Body of pancreas (tissue), 4 donors: ENCODE data around the gene LCK. TPM values are rescaled to one million over a fixed set of nuclear protein-coding genes. Genes with fewer than 3 reads are reported as not detected.

Source experiments
- ATAC-seq: fragments of 150-250 bp; one replicate; pipeline ENCODE4 v1.9.1; 2016
- DNase-seq, 4 donors: peaks; one replicate each; pipeline ENCODE4 v3.0.0-alpha.2; 2019
- H3K27ac ChIP-seq, 4 donors: fragments of 200-600 bp; sonication (generic); 1 replicate in 3 of 4; 2 replicates in 1 of 4; pipeline versions ENCODE4 v1.5.1 to v1.6.1; 2016 to 2019; ENCODE audit warnings: mild to moderate bottlenecking in 1 of 4, mixed read lengths in 1 of 4, moderate library complexity in 1 of 4
- H3K27me3 ChIP-seq, 2 donors: fragments of 200-600 bp; sonication (generic); one replicate each; pipeline ENCODE4 v1.6.0; 2016; ENCODE audit warnings: mild to moderate bottlenecking in 1 of 2
- H3K36me3 ChIP-seq, 2 donors: fragments of 200-600 bp; sonication (generic); replicated peaks in 1 of 2; 2 replicates each; pipeline ENCODE4 v1.5.1; 2016; ENCODE audit warnings: low read depth in 2 of 2; ENCODE audit not compliant: insufficient read depth in 1 of 2
- H3K4me1 ChIP-seq: fragments of 200-600 bp; sonication (generic); one replicate; pipeline ENCODE4 v1.6.0; 2016
- H3K4me3 ChIP-seq, 2 donors: fragments of 200-600 bp; sonication (generic); 1 replicate in 1 of 2; 2 replicates in 1 of 2; pipeline ENCODE4 v1.5.1; 2016 to 2019
- H3K9me3 ChIP-seq, 3 donors: fragments of 200-600 bp; sonication (generic); 1 replicate in 2 of 3; 2 replicates in 1 of 3; pipeline ENCODE4 v1.5.1; 2016
- POLR2A ChIP-seq, 3 donors: fragments of 450-650 bp; IDR thresholded peaks; one replicate each; pipeline ENCODE4 v1.6.1; 2016; ENCODE audit warnings: antibody characterized with exemption in 3 of 3, mild to moderate bottlenecking in 2 of 3
- WGBS, 2 donors: methylation state at CpG; one replicate each; pipeline ENCODE4 v1.1.5; 2017; 5-methylcytosine and 5-hydroxymethylcytosine counted together
- intact Hi-C: fragments of 100-400 bp; cut with DNase I; formaldehyde crosslinking; loops from one replicate; pipeline ENCODE4 v1.15.1; 2023
- total RNA-seq, 2 donors: library from RNA; depleted of rRNA; stranded (reverse); fragments of >200 nt; gene quantifications; one replicate each; pipeline ENCODE4 v1.1.0, GENCODE V29; 2016
- TF ChIP-seq, protein P1 (sequence below), 7 experiments: fragments of 450-650 bp in 4 of 7; fragments of 200-600 bp in 3 of 7; sonication (generic) in 3 of 7; IDR thresholded peaks; one replicate each; pipeline ENCODE4 v1.5.1; 2016 to 2019; ENCODE audit warnings: antibody characterized with exemption in 7 of 7

LCK gene
- total RNA-seq, 2 donors from 2014 or later = 1.6 TPM; not detected in 1

DNA sequence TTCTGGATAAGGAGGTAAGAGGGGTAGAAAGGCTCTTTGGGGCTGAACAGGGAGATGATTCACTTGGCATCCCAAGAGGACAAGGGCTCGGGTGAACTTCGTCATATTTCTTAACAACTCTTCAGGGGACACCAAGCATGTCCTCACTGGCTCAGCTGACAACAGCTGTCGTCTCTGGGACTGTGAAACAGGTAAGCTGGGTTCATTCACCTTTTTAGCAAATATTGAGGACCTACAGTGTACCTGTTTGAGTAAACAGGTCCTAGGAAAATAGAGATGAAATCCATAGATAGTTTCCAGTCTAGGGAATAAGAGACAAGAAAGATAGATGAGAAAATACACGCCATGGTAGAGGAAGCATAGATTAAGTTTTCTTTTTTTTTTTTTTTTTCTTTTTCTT lies 26.8 kb upstream of the LCK start:
- Histone ChIP-seq H3K4me3 (no peak overlapping the region), H3K36me3 (peaks cover 9 to 10% of the 10 kb centered on the region in 2 donors), H3K9me3 (no peaks in the 10 kb centered on the region), H3K27ac (no peak overlapping the region), H3K4me1 (peaks cover 27% of the 10 kb centered on the region), H3K27me3 (no peaks in the 10 kb centered on the region)
- WGBS, 2 donors = 77 to 85% methylated on average over 4 of the region's 4 CpGs
- DNase-seq = no peak
- TF ChIP-seq POLR2A (IDR thresholded peaks at IDR 0.05) = no peak
- TF ChIP-seq, protein P1, sequence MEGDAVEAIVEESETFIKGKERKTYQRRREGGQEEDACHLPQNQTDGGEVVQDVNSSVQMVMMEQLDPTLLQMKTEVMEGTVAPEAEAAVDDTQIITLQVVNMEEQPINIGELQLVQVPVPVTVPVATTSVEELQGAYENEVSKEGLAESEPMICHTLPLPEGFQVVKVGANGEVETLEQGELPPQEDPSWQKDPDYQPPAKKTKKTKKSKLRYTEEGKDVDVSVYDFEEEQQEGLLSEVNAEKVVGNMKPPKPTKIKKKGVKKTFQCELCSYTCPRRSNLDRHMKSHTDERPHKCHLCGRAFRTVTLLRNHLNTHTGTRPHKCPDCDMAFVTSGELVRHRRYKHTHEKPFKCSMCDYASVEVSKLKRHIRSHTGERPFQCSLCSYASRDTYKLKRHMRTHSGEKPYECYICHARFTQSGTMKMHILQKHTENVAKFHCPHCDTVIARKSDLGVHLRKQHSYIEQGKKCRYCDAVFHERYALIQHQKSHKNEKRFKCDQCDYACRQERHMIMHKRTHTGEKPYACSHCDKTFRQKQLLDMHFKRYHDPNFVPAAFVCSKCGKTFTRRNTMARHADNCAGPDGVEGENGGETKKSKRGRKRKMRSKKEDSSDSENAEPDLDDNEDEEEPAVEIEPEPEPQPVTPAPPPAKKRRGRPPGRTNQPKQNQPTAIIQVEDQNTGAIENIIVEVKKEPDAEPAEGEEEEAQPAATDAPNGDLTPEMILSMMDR (IDR thresholded peaks at IDR 0.05) = no peak
- intact Hi-C loops = no loop called here
- ATAC-seq = no peak

DNA sequence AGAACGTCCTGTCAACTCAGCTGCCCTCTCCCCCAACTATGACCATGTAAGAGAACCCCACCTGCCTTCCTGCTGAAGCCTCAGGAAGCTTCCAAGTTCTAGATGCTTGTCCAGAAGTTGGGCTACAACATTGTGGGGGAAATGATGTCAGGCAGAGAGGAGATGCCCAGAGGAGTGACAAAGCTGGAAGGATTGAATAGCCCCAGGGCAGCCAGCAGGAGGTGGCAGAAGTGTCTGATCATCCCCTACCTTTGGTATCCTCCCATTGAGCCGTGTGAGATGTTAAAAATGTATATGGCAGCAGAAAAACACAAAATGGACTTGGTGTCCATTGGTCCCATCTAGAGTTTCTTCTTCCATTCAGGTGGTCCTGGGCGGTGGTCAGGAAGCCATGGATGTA lies 22.3 kb upstream of the LCK start:
- intact Hi-C loops = no loop called here
- Histone ChIP-seq H3K27me3 (no peaks in the 10 kb centered on the region), H3K9me3 (no peaks in the 10 kb centered on the region), H3K27ac (no peak overlapping the region), H3K4me1 (peaks cover 5% of the 10 kb centered on the region), H3K36me3 (peaks cover 13 to 24% of the 10 kb centered on the region in 2 donors), H3K4me3 (no peak overlapping the region)
- no peak for DNase-seq
- ATAC-seq = no peak
- WGBS, 2 donors = 64 to 70% methylated on average over 3 of the region's 3 CpGs
- TF ChIP-seq POLR2A (IDR thresholded peaks at IDR 0.05) = no peak
- TF ChIP-seq, protein P1 (IDR thresholded peaks at IDR 0.05) = no peak

GRCh38 chr1:32231843-32232432 lies 19.1 kb upstream of the LCK start:
- H3K27me3 ChIP-seq = no peaks in the 10 kb centered on the region
- no peak for TF ChIP-seq POLR2A (IDR thresholded peaks at IDR 0.05)
- TF ChIP-seq, protein P1 (IDR thresholded peaks at IDR 0.05) = no peak
- WGBS, 2 donors = 76 to 84% methylated on average over 5 of the region's 5 CpGs
- H3K4me3 ChIP-seq = no peak overlapping the region
- no peak overlapping the region for H3K27ac ChIP-seq
- H3K9me3 ChIP-seq = no peaks in the 10 kb centered on the region
- intact Hi-C loops = loop anchor here (10.0 kb wide), 1 partner anchor 63 kb away; the partner anchor contains the start of gene HDAC1
- H3K36me3 ChIP-seq = peaks cover 13 to 23% of the 10 kb centered on the region in 2 donors
- ATAC-seq (no peak), DNase-seq (no peak)
- H3K4me1 ChIP-seq = peaks cover 10% of the 10 kb centered on the region

DNA sequence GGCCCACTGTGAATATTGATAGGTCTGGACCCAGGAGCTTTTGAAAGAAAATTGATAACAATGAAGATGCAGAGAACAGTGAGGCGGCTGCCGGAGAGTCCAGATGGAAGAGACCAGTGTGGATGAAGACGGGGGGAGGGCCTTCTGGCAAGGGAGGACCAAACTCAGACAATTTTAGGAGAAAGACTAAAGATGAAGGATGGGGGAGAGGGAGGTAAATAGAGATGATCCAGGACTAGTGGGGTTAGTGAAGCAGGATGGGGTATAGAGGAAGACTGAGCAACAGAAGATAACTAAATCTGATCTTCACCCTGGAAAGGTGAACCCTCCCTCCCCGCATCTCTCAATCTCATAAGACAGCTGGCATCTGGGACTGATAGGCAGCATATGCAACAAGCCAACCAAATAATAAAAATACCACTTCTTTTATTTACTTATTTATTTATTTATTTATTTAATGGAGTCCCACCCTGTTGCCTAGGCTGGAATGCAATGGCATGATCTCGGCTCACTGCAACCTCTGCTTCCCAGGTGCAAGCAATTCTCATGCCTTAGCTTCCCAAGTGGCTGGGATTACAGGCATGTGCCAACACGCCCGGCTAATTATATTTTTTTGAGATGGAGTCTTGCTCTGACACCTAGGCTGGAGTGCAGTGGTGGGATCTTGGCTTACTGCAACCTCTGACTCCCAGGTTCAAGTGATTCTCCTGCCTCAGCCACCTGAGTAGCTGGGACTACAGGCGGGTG lies 18.3 kb upstream of the LCK start:
- intact Hi-C loops = loop anchor here (10.0 kb wide), 1 partner anchor 62 kb away; the partner anchor contains the start of gene HDAC1
- no peak for TF ChIP-seq POLR2A (IDR thresholded peaks at IDR 0.05)
- TF ChIP-seq, protein P1 (IDR thresholded peaks at IDR 0.05) = no peak
- H3K4me1 ChIP-seq = peaks cover 10% of the 10 kb centered on the region
- no peaks in the 10 kb centered on the region for H3K9me3 ChIP-seq
- no peaks in the 10 kb centered on the region for H3K27me3 ChIP-seq
- H3K4me3 ChIP-seq = no peak overlapping the region
- H3K36me3 ChIP-seq = peaks cover 13 to 21% of the 10 kb centered on the region in 2 donors
- no peak overlapping the region for H3K27ac ChIP-seq
- DNase-seq = no peak
- WGBS, 2 donors = 87 to 90% methylated on average over 7 to 8 of the region's 8 CpGs
- ATAC-seq = no peak
